GM21737 (cell line): ENCODE results near the gene NRSN1.

ENCODE experiments used
- ATAC-seq: cut with Tn5 transposase; IDR thresholded peaks from one replicate; pipeline ENCODE4 v1.9.1; 2021; ENCODE audit warnings: mild to moderate bottlenecking, moderate library complexity; ENCODE audit not compliant: unreplicated experiment

Gene NRSN1

GRCh38 chr6:24125980-24126379 is at the start of gene NRSN1:
Gene NRSN1 (plus strand): TSS chr6:24126215. CDS start chr6:24134328, 8,113 bp downstream.
- ATAC-seq = no peak

- ATAC-seq = no peak
Observed at GRCh38 chr6:24078200-24078599, 47.8 kb upstream of the NRSN1 start.

GRCh38 chr6:24079076-24079475 is 46.9 kb upstream of the NRSN1 start:
- ATAC-seq = no peak

- ATAC-seq = no peak
Observed at GRCh38 chr6:24080711-24081110, 45.3 kb upstream of the NRSN1 start.

GRCh38 chr6:24089736-24090135 is 36.3 kb upstream of the NRSN1 start:
- no peak for ATAC-seq

- no peak for ATAC-seq
Observed at GRCh38 chr6:24092407-24092806, 33.6 kb upstream of the NRSN1 start.

- ATAC-seq = no peak
Observed at GRCh38 chr6:24093381-24093780, 32.6 kb upstream of the NRSN1 start.

GRCh38 chr6:24099181-24099580 is 26.8 kb upstream of the NRSN1 start:
- ATAC-seq = no peak

GRCh38 chr6:24100024-24100769 is 25.8 kb upstream of the NRSN1 start:
- ATAC-seq = no peak

- no peak for ATAC-seq
Observed at GRCh38 chr6:24100770-24101155, 25.3 kb upstream of the NRSN1 start.

- no peak for ATAC-seq
Observed at GRCh38 chr6:24105191-24105590, 20.8 kb upstream of the NRSN1 start.

- no peak for ATAC-seq
Observed at GRCh38 chr6:24106291-24106690, 19.7 kb upstream of the NRSN1 start.

- ATAC-seq = no peak
Observed at GRCh38 chr6:24107294-24107693, 18.7 kb upstream of the NRSN1 start.

- no peak for ATAC-seq
Observed at GRCh38 chr6:24108056-24108455, 18.0 kb upstream of the NRSN1 start.

- ATAC-seq = no peak
Observed at GRCh38 chr6:24110417-24110816, 15.6 kb upstream of the NRSN1 start.

GRCh38 chr6:24113891-24114290 is 12.1 kb upstream of the NRSN1 start:
- no peak for ATAC-seq

GRCh38 chr6:24117021-24117420 is 9.0 kb upstream of the NRSN1 start:
- no peak for ATAC-seq

- ATAC-seq = no peak
Observed at GRCh38 chr6:24122139-24122538, 3.9 kb upstream of the NRSN1 start.

- no peak for ATAC-seq
Observed at GRCh38 chr6:24126586-24127192, 674 bp downstream of the NRSN1 start.

GRCh38 chr6:24127316-24127715 is 1.3 kb downstream of the NRSN1 start:
- no peak for ATAC-seq

- ATAC-seq = no peak
Observed at GRCh38 chr6:24131751-24132150, 5.7 kb downstream of the NRSN1 start.

GRCh38 chr6:24139080-24139479 is 13.1 kb downstream of the NRSN1 start:
- ATAC-seq = no peak

GRCh38 chr6:24139639-24140038 is 13.6 kb downstream of the NRSN1 start:
- ATAC-seq = no peak
